Testis (tissue), 2 donors: Measurements from ENCODE around the gene MAP6.

Experiments used
- POLR2A ChIP-seq: fragments of 450-650 bp; IDR thresholded peaks from one replicate; pipeline ENCODE4 v1.6.1; 2017; ENCODE audit warnings: antibody characterized with exemption, mild to moderate bottlenecking, moderate library complexity
- TF ChIP-seq, protein P1 (sequence below), 3 experiments: fragments of 450-650 bp in 2 of 3; fragments of 200-600 bp in 1 of 3; sonication (generic) in 1 of 3; IDR thresholded peaks; one replicate each; pipeline ENCODE4 v1.5.1; 2016 to 2019; ENCODE audit warnings: antibody characterized with exemption in 3 of 3, mild to moderate bottlenecking in 2 of 3, moderate library complexity in 1 of 3

DNA sequence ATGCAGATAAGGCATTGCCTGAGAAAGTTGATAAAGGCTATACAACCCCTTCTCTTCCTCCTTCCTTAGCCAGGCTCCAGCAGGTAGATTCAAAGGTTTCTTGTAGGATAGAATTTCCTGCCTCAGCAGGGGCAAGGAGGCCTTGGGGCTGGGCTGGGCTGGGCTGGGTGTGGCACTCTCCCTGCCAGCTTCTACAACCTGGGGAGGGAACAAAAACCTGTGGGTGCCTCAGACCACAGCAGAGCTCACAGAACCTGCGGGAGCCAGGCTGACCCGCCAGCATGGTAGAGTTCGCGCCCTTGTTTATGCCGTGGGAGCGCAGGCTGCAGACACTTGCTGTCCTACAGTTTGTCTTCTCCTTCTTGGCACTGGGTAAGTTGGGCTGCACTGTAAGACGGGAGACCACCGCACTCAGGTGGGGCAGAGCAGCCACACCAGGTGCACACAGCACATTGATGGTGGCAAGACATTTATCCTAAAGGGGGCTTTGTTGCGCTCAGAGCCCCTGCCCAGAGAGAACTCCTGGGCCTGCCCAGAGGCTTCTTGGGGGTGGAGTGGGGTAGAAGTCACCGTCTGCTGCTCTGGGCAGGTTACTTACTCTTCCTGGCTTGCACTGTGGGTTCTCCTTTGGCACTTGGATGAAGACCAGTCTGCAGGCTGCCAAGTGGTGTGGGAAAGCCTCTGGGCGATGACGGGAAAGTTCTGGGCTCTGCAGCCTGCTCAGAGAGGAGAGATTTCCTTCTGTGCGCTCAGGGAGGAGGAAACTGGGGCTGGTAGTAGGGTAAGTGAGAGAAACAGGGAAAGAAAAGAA lies 49.0 kb upstream of the MAP6 start, which contains the start of gene MOGAT2:
- no peak for TF ChIP-seq POLR2A
- TF ChIP-seq, protein P1, sequence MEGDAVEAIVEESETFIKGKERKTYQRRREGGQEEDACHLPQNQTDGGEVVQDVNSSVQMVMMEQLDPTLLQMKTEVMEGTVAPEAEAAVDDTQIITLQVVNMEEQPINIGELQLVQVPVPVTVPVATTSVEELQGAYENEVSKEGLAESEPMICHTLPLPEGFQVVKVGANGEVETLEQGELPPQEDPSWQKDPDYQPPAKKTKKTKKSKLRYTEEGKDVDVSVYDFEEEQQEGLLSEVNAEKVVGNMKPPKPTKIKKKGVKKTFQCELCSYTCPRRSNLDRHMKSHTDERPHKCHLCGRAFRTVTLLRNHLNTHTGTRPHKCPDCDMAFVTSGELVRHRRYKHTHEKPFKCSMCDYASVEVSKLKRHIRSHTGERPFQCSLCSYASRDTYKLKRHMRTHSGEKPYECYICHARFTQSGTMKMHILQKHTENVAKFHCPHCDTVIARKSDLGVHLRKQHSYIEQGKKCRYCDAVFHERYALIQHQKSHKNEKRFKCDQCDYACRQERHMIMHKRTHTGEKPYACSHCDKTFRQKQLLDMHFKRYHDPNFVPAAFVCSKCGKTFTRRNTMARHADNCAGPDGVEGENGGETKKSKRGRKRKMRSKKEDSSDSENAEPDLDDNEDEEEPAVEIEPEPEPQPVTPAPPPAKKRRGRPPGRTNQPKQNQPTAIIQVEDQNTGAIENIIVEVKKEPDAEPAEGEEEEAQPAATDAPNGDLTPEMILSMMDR (IDR thresholded peaks at IDR 0.05) = no peak
